Measurements from ENCODE around the gene C2orf76.

- TF ChIP-seq POLR2A (IDR thresholded peaks at IDR 0.05) (no peak), CTCF (IDR thresholded peaks at IDR 0.05) (no peak)
Observed at GRCh38 chr2:119295688-119296375, 70.8 kb downstream of the C2orf76 start.

All from Peyer's patch (tissue), 4 donors.